ENCODE data around the gene DNAJC5G.

- TF ChIP-seq SP1 (IDR thresholded peaks at IDR 0.05): no peak
- no peak for TF ChIP-seq LEF1 (IDR thresholded peaks at IDR 0.05; ENCODE audit: borderline replicate concordance)
- TF ChIP-seq BHLHE40 (IDR thresholded peaks at IDR 0.05; ENCODE audit: borderline replicate concordance): no peak
Measured at GRCh38 chr2:27322766-27323595, 47.7 kb downstream of the DNAJC5G start, which contains the start of gene MPV17.
